ENCODE measurements around the gene APLN.

GRCh38 chrX:129596077-129596476, 58.7 kb downstream of the APLN start:
- no peak for TF ChIP-seq CTCF (IDR thresholded peaks at IDR 0.05)
- no peak for TF ChIP-seq EP300 (IDR thresholded peaks at IDR 0.05)
- TF ChIP-seq POLR2A (IDR thresholded peaks at IDR 0.05): no peak
- TF ChIP-seq POLR2AphosphoS5 (IDR thresholded peaks at IDR 0.05): no peak

Measured in sigmoid colon (tissue), 4 donors.